Activated T-cell treated with anti-CD3 and anti-CD28 coated beads, Interleukin-2, amount 50 U/mL, for 24 hours (primary cell): Measurements from ENCODE around the gene RNF31.

Source experiments
- DNase-seq: peaks from one replicate; pipeline ENCODE4 v3.0.0-alpha.2; 2020
- H3K27ac Mint-ChIP-seq: 2 replicates; pipeline ENCODE4 v1.8.0; 2020; ENCODE audit warnings: mild to moderate bottlenecking, mixed read lengths
- H3K27me3 Mint-ChIP-seq: 2 replicates; pipeline ENCODE4 v1.8.0; 2020; ENCODE audit warnings: mixed read lengths
- H3K36me3 Mint-ChIP-seq: 2 replicates; pipeline ENCODE4 v1.8.0; 2020; ENCODE audit warnings: low read depth, mixed read lengths
- H3K4me1 Mint-ChIP-seq: 2 replicates; pipeline ENCODE4 v1.8.0; 2020; ENCODE audit warnings: low read depth, mixed read lengths
- H3K4me3 Mint-ChIP-seq: 2 replicates; pipeline ENCODE4 v1.8.0; 2020; ENCODE audit warnings: mild to moderate bottlenecking, moderate library complexity, mixed read lengths
- H3K9me3 Mint-ChIP-seq: 2 replicates; pipeline ENCODE4 v1.8.0; 2020; ENCODE audit warnings: mixed read lengths

RNF31 gene

GRCh38 chr14:24176599-24176998, 29.3 kb downstream of the RNF31 start:
- peak overlapping the region; percentile 35 for H3K27ac Mint-ChIP-seq
- no peak for DNase-seq
- peaks cover 7% of the 10 kb centered on the region for H3K4me1 Mint-ChIP-seq
- no peaks in the 10 kb centered on the region for H3K9me3 Mint-ChIP-seq
- peaks cover 81% of the 10 kb centered on the region for H3K36me3 Mint-ChIP-seq
- H3K27me3 Mint-ChIP-seq: no peaks in the 10 kb centered on the region
- H3K4me3 Mint-ChIP-seq: no peak overlapping the region

- peaks cover 83% of the 10 kb centered on the region for H3K36me3 Mint-ChIP-seq
- DNase-seq: no peak
- peak overlapping the region; percentile 35 for H3K27ac Mint-ChIP-seq
- H3K4me3 Mint-ChIP-seq: no peak overlapping the region
- no peaks in the 10 kb centered on the region for H3K27me3 Mint-ChIP-seq
- no peaks in the 10 kb centered on the region for H3K9me3 Mint-ChIP-seq
- H3K4me1 Mint-ChIP-seq: peaks cover 3% of the 10 kb centered on the region
Measured at GRCh38 chr14:24177041-24177825, 29.9 kb downstream of the RNF31 start.

GRCh38 chr14:24177891-24178290, 30.6 kb downstream of the RNF31 start:
- H3K9me3 Mint-ChIP-seq: no peaks in the 10 kb centered on the region
- H3K4me1 Mint-ChIP-seq: peaks cover 3% of the 10 kb centered on the region
- no peak overlapping the region for H3K27ac Mint-ChIP-seq
- peaks cover 84% of the 10 kb centered on the region for H3K36me3 Mint-ChIP-seq
- DNase-seq: peak; percentile 35
- H3K27me3 Mint-ChIP-seq: no peaks in the 10 kb centered on the region
- no peak overlapping the region for H3K4me3 Mint-ChIP-seq

- Mint-ChIP-seq H3K27me3 (no peaks in the 10 kb centered on the region), H3K27ac (peak overlapping the region; percentile 76), H3K9me3 (no peaks in the 10 kb centered on the region), H3K4me3 (no peak overlapping the region), H3K4me1 (peaks cover 3% of the 10 kb centered on the region), H3K36me3 (peaks cover 84% of the 10 kb centered on the region)
- DNase-seq: peak; percentile 33
Measured at GRCh38 chr14:24178399-24179178, 31.3 kb downstream of the RNF31 start.

GRCh38 chr14:24179294-24179960, 32.1 kb downstream of the RNF31 start:
- peak; percentile 32 for DNase-seq
- H3K9me3 Mint-ChIP-seq: no peaks in the 10 kb centered on the region
- no peaks in the 10 kb centered on the region for H3K27me3 Mint-ChIP-seq
- H3K4me1 Mint-ChIP-seq: peaks cover 3% of the 10 kb centered on the region
- H3K36me3 Mint-ChIP-seq: peaks cover 91% of the 10 kb centered on the region
- no peak overlapping the region for H3K4me3 Mint-ChIP-seq
- peak overlapping the region; percentile 76 for H3K27ac Mint-ChIP-seq

GRCh38 chr14:24179961-24180796, 32.9 kb downstream of the RNF31 start:
- Mint-ChIP-seq H3K27me3 (no peaks in the 10 kb centered on the region), H3K4me1 (peaks cover 4% of the 10 kb centered on the region), H3K27ac (peak overlapping the region; percentile 76)

GRCh38 chr14:24181371-24182077, 34.2 kb downstream of the RNF31 start:
- DNase-seq: no peak
- no peaks in the 10 kb centered on the region for H3K9me3 Mint-ChIP-seq
- peak overlapping the region; percentile 53 for H3K27ac Mint-ChIP-seq
- H3K4me1 Mint-ChIP-seq: peaks cover 12% of the 10 kb centered on the region
- no peaks in the 10 kb centered on the region for H3K27me3 Mint-ChIP-seq
- no peak overlapping the region for H3K4me3 Mint-ChIP-seq
- peaks cover 98% of the 10 kb centered on the region for H3K36me3 Mint-ChIP-seq

More at GRCh38 chr14:24179961-24180796, 32.9 kb downstream of the RNF31 start:
- DNase-seq: no peak
- H3K36me3 Mint-ChIP-seq: peaks cover 92% of the 10 kb centered on the region
- no peaks in the 10 kb centered on the region for H3K9me3 Mint-ChIP-seq
- H3K4me3 Mint-ChIP-seq: no peak overlapping the region

GRCh38 chr14:24182110-24182882, 35.0 kb downstream of the RNF31 start:
- peaks cover 99% of the 10 kb centered on the region for H3K36me3 Mint-ChIP-seq

GRCh38 chr14:24183014-24183481, 35.8 kb downstream of the RNF31 start:
- H3K4me1 Mint-ChIP-seq: peaks cover 26% of the 10 kb centered on the region
- no peak overlapping the region for H3K4me3 Mint-ChIP-seq
- no peak overlapping the region for H3K27ac Mint-ChIP-seq
- peaks cover 98% of the 10 kb centered on the region for H3K36me3 Mint-ChIP-seq
- DNase-seq: no peak
- no peaks in the 10 kb centered on the region for H3K27me3 Mint-ChIP-seq
- H3K9me3 Mint-ChIP-seq: no peaks in the 10 kb centered on the region

More at GRCh38 chr14:24182110-24182882, 35.0 kb downstream of the RNF31 start:
- Mint-ChIP-seq H3K4me1 (peaks cover 18% of the 10 kb centered on the region), H3K27ac (peak overlapping the region; percentile 53), H3K9me3 (no peaks in the 10 kb centered on the region), H3K27me3 (no peaks in the 10 kb centered on the region), H3K4me3 (no peak overlapping the region)
- DNase-seq: no peak

GRCh38 chr14:24184104-24184970, 37.0 kb downstream of the RNF31 start:
- Mint-ChIP-seq H3K27ac (no peak overlapping the region), H3K27me3 (no peaks in the 10 kb centered on the region), H3K9me3 (no peaks in the 10 kb centered on the region), H3K36me3 (peaks cover 95% of the 10 kb centered on the region), H3K4me3 (no peak overlapping the region), H3K4me1 (peaks cover 29% of the 10 kb centered on the region)
- no peak for DNase-seq

- DNase-seq: no peak
- no peak overlapping the region for H3K4me3 Mint-ChIP-seq
- peaks cover 33% of the 10 kb centered on the region for H3K4me1 Mint-ChIP-seq
- peaks cover 94% of the 10 kb centered on the region for H3K36me3 Mint-ChIP-seq
- H3K9me3 Mint-ChIP-seq: no peaks in the 10 kb centered on the region
- H3K27me3 Mint-ChIP-seq: no peaks in the 10 kb centered on the region
- H3K27ac Mint-ChIP-seq: peak overlapping the region; percentile 71
Measured at GRCh38 chr14:24185026-24185425, 37.7 kb downstream of the RNF31 start.

- Mint-ChIP-seq H3K27me3 (no peaks in the 10 kb centered on the region), H3K4me1 (peaks cover 37% of the 10 kb centered on the region), H3K4me3 (no peak overlapping the region), H3K36me3 (peaks cover 92% of the 10 kb centered on the region), H3K27ac (peak overlapping the region; percentile 50), H3K9me3 (no peaks in the 10 kb centered on the region)
- DNase-seq: no peak
Measured at GRCh38 chr14:24185741-24186140, 38.4 kb downstream of the RNF31 start.
